ENCODE results near the gene GIMAP5.

DNA sequence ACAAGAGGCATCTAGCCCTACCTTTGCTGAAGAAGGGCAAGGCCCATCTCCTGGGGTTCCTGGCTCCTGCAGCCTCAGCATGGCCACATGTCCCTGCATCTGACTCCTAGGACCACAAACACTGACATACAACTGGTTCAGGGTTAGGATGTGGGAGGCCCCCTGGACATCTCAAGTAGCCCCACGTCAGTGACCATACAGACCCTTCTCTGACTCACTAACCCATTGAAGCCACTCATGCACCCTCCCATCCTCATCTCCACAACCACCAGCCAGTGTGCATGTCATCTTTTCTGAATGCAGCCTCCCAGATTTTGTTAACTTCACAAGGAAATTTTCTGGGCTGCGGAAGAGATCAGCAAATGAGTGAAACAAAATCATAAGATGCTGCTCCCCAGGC lies 44.7 kb downstream of the GIMAP5 start:
- TF ChIP-seq FOS (IDR thresholded peaks at IDR 0.05; ENCODE audit: extremely low read depth, insufficient read length) (no peak), PHF20 (IDR thresholded peaks at IDR 0.05; ENCODE audit: partially characterized antibody) (no peak), CHD1 (IDR thresholded peaks at IDR 0.05; ENCODE audit: low read length) (no peak), ZNF324 (CRISPR knock-in tag; IDR thresholded peaks at IDR 0.05) (no peak), ZNF707 (CRISPR knock-in tag; conservative IDR thresholded peaks at IDR 0.05) (no peak)
- TF ChIP-seq, protein P1, sequence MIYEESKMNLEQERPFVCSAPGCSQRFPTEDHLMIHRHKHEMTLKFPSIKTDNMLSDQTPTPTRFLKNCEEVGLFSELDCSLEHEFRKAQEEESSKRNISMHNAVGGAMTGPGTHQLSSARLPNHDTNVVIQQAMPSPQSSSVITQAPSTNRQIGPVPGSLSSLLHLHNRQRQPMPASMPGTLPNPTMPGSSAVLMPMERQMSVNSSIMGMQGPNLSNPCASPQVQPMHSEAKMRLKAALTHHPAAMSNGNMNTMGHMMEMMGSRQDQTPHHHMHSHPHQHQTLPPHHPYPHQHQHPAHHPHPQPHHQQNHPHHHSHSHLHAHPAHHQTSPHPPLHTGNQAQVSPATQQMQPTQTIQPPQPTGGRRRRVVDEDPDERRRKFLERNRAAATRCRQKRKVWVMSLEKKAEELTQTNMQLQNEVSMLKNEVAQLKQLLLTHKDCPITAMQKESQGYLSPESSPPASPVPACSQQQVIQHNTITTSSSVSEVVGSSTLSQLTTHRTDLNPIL (CRISPR knock-in tag; IDR thresholded peaks at IDR 0.05), result no peak
- TF ChIP-seq, protein P2, sequence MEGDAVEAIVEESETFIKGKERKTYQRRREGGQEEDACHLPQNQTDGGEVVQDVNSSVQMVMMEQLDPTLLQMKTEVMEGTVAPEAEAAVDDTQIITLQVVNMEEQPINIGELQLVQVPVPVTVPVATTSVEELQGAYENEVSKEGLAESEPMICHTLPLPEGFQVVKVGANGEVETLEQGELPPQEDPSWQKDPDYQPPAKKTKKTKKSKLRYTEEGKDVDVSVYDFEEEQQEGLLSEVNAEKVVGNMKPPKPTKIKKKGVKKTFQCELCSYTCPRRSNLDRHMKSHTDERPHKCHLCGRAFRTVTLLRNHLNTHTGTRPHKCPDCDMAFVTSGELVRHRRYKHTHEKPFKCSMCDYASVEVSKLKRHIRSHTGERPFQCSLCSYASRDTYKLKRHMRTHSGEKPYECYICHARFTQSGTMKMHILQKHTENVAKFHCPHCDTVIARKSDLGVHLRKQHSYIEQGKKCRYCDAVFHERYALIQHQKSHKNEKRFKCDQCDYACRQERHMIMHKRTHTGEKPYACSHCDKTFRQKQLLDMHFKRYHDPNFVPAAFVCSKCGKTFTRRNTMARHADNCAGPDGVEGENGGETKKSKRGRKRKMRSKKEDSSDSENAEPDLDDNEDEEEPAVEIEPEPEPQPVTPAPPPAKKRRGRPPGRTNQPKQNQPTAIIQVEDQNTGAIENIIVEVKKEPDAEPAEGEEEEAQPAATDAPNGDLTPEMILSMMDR (IDR thresholded peaks at IDR 0.05 in 2 of 3, conservative IDR thresholded peaks at IDR 0.05 in 1 of 3; ENCODE audit: insufficient read depth in 2 of 3, low read depth in 1 of 3, low read length in 3 of 3), result no peak
- TF ChIP-seq, protein P3, sequence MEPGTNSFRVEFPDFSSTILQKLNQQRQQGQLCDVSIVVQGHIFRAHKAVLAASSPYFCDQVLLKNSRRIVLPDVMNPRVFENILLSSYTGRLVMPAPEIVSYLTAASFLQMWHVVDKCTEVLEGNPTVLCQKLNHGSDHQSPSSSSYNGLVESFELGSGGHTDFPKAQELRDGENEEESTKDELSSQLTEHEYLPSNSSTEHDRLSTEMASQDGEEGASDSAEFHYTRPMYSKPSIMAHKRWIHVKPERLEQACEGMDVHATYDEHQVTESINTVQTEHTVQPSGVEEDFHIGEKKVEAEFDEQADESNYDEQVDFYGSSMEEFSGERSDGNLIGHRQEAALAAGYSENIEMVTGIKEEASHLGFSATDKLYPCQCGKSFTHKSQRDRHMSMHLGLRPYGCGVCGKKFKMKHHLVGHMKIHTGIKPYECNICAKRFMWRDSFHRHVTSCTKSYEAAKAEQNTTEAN (CRISPR knock-in tag; IDR thresholded peaks at IDR 0.05), result no peak
- TF ChIP-seq, protein P4, sequence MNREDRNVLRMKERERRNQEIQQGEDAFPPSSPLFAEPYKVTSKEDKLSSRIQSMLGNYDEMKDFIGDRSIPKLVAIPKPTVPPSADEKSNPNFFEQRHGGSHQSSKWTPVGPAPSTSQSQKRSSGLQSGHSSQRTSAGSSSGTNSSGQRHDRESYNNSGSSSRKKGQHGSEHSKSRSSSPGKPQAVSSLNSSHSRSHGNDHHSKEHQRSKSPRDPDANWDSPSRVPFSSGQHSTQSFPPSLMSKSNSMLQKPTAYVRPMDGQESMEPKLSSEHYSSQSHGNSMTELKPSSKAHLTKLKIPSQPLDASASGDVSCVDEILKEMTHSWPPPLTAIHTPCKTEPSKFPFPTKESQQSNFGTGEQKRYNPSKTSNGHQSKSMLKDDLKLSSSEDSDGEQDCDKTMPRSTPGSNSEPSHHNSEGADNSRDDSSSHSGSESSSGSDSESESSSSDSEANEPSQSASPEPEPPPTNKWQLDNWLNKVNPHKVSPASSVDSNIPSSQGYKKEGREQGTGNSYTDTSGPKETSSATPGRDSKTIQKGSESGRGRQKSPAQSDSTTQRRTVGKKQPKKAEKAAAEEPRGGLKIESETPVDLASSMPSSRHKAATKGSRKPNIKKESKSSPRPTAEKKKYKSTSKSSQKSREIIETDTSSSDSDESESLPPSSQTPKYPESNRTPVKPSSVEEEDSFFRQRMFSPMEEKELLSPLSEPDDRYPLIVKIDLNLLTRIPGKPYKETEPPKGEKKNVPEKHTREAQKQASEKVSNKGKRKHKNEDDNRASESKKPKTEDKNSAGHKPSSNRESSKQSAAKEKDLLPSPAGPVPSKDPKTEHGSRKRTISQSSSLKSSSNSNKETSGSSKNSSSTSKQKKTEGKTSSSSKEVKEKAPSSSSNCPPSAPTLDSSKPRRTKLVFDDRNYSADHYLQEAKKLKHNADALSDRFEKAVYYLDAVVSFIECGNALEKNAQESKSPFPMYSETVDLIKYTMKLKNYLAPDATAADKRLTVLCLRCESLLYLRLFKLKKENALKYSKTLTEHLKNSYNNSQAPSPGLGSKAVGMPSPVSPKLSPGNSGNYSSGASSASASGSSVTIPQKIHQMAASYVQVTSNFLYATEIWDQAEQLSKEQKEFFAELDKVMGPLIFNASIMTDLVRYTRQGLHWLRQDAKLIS (CRISPR knock-in tag; IDR thresholded peaks at IDR 0.05), result no peak
- TF ChIP-seq, protein P5, sequence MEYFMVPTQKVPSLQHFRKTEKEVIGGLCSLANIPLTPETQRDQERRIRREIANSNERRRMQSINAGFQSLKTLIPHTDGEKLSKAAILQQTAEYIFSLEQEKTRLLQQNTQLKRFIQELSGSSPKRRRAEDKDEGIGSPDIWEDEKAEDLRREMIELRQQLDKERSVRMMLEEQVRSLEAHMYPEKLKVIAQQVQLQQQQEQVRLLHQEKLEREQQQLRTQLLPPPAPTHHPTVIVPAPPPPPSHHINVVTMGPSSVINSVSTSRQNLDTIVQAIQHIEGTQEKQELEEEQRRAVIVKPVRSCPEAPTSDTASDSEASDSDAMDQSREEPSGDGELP (CRISPR knock-in tag; IDR thresholded peaks at IDR 0.05; ENCODE audit: borderline replicate concordance), result no peak

All from K562 (cell line).